T-helper 2 cell treated with Interferon-gamma antibody and Interleukin-4, amounts not matched to agents 5 μg/mL and 100 μg/mL, for 36 hours (primary cell): ENCODE results near the gene RNF144A.

Experiments used
- DNase-seq: peaks from one replicate; pipeline ENCODE4 v3.0.0; 2021; ENCODE audit warnings: low spot score
- H3K27ac Mint-ChIP-seq: one replicate; pipeline ENCODE4 v1.8.0; 2021; ENCODE audit warnings: mild to moderate bottlenecking, mixed read lengths
- H3K27me3 Mint-ChIP-seq: one replicate; pipeline ENCODE4 v1.8.0; 2021; ENCODE audit warnings: low read depth, mixed read lengths
- H3K36me3 Mint-ChIP-seq: one replicate; pipeline ENCODE4 v1.8.0; 2021; ENCODE audit warnings: low read depth, mixed read lengths
- H3K4me1 Mint-ChIP-seq: one replicate; pipeline ENCODE4 v1.8.0; 2021; ENCODE audit warnings: low read depth, mixed read lengths
- H3K4me3 Mint-ChIP-seq: one replicate; pipeline ENCODE4 v1.8.0; 2022; ENCODE audit warnings: mild to moderate bottlenecking, moderate library complexity, mixed read lengths
- H3K9me3 Mint-ChIP-seq: one replicate; pipeline ENCODE4 v1.8.0; 2021; ENCODE audit warnings: mixed read lengths

RNF144A gene

DNA sequence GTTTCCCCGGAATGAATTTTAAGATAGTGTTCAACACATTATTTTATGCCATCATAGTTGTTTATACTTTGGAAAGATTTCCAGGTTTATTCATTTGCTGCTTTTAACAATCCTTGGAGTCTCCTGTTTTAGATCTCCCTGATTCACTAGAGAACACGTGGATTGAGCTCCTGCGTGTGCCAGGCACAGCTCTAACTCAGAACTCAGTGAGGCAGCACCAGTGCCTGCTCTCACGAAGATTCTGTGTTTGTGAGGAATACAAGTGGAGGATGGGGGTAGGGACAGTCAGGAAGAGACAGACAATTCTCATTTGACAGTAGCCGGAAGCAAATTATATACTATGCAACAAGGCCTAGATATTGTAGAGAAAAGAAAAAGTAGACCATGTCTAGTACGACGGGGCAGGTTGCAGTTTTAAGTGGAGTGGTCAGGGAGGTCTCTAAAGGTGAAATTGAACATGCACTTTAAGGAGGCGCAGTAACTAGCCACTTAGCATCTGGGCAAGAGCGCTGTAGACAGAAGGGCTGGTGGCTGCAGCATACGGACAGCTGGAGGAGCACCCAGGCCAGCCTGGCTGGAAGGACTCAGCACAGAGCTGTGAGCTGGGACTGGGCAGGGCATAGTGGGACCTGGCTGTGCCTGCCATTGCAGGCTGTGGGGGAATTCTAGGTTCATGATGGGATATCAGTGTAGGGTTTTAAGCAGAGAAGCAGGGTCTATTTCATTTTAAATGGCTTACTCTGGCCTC is 24.3 kb downstream of the RNF144A start:
- H3K4me3 Mint-ChIP-seq: no peak overlapping the region
- H3K36me3 Mint-ChIP-seq: peaks cover 42% of the 10 kb centered on the region
- no peak for DNase-seq
- peaks cover 37% of the 10 kb centered on the region for H3K4me1 Mint-ChIP-seq
- no peak overlapping the region for H3K27ac Mint-ChIP-seq
- no peaks in the 10 kb centered on the region for H3K9me3 Mint-ChIP-seq
- H3K27me3 Mint-ChIP-seq: no peaks in the 10 kb centered on the region

DNA sequence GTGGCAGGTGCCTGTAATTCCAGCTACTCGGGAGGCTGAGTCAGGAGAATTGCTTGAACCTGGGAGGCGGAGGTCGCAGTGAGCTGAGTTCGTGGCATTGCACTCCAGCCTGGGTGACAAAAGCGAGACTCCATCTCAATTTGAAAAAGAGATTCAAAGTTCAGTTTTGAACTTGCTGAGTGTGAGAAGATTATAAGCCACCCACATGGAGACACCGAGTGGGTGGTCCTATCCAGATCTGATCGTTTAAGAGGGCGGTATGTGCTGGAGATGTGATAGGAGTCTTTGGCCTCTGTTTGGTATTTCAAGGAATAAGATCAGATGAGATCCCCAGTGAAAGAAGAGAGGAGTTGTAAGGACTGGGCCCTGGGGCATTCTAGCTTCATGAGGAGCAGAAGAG is 25.6 kb downstream of the RNF144A start:
- H3K9me3 Mint-ChIP-seq: no peaks in the 10 kb centered on the region
- H3K36me3 Mint-ChIP-seq: peaks cover 44% of the 10 kb centered on the region
- H3K27me3 Mint-ChIP-seq: no peaks in the 10 kb centered on the region
- H3K27ac Mint-ChIP-seq: no peak overlapping the region
- peaks cover 41% of the 10 kb centered on the region for H3K4me1 Mint-ChIP-seq
- no peak overlapping the region for H3K4me3 Mint-ChIP-seq
- DNase-seq: no peak

DNA sequence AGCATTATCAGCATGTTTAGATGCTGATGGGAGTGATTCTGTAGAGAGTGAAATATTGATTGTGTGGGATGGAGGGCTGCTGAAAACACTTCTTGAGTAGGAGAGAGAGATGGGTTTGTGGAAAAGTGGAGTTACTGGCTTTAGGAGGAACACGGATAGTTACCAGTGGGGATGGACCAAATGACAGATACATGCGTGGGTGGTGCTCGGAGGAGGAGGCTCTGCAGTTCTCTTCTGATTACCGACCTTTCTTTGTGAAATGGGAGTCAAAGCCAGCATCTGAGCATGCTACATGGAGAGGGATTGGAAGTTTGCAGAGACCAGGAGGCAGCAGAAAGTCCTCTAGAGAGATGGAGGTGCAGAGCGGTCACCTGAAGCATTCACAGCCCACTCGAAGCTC is 26.3 kb downstream of the RNF144A start:
- peaks cover 46% of the 10 kb centered on the region for H3K36me3 Mint-ChIP-seq
- peaks cover 43% of the 10 kb centered on the region for H3K4me1 Mint-ChIP-seq
- DNase-seq: no peak
- no peaks in the 10 kb centered on the region for H3K27me3 Mint-ChIP-seq
- H3K9me3 Mint-ChIP-seq: no peaks in the 10 kb centered on the region
- no peak overlapping the region for H3K4me3 Mint-ChIP-seq
- peak overlapping the region; percentile 26 for H3K27ac Mint-ChIP-seq

DNA sequence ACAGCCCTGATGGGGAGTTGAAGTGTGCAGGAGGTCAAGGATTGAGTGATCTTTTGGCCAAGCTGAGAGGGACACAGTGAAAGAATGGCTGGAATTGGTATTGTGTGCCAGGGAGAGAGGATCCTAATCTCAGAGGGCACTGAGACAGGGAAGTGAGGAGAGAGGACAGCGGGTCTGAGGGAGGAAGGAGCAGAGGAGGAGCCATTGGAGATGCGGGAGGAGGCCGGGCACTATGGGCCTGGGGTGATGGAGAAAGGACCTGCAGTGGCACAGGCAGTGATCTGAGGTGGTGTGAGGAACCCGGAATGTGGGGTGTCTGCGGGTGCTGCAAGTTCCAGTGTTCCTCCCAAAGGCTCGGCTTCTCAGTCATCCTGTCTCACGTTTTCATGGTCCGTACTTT is 26.8 kb downstream of the RNF144A start:
- H3K27ac Mint-ChIP-seq: peak overlapping the region; percentile 1
- H3K4me1 Mint-ChIP-seq: peaks cover 40% of the 10 kb centered on the region
- H3K9me3 Mint-ChIP-seq: no peaks in the 10 kb centered on the region
- no peak for DNase-seq
- H3K27me3 Mint-ChIP-seq: no peaks in the 10 kb centered on the region
- H3K36me3 Mint-ChIP-seq: peaks cover 49% of the 10 kb centered on the region
- no peak overlapping the region for H3K4me3 Mint-ChIP-seq

DNA sequence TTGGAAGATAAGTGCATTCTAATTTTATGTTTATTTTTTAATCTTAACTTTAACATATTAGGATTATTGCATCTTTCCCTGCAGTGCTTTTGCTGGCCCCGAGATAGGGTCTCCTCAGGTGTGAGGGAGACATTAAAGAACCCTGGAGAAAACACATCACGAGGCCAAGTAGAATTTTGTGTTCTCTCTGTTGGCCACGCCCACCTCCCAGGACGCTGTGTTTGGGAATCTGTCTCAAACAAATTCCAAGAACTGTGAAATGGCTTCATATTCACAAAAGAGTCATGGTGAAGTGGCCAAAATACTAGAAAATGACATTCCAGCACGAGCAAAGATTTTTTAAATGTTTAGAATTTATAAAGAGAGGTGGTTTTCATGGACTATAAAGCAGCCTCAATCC is 27.3 kb downstream of the RNF144A start:
- peaks cover 40% of the 10 kb centered on the region for H3K4me1 Mint-ChIP-seq

DNA sequence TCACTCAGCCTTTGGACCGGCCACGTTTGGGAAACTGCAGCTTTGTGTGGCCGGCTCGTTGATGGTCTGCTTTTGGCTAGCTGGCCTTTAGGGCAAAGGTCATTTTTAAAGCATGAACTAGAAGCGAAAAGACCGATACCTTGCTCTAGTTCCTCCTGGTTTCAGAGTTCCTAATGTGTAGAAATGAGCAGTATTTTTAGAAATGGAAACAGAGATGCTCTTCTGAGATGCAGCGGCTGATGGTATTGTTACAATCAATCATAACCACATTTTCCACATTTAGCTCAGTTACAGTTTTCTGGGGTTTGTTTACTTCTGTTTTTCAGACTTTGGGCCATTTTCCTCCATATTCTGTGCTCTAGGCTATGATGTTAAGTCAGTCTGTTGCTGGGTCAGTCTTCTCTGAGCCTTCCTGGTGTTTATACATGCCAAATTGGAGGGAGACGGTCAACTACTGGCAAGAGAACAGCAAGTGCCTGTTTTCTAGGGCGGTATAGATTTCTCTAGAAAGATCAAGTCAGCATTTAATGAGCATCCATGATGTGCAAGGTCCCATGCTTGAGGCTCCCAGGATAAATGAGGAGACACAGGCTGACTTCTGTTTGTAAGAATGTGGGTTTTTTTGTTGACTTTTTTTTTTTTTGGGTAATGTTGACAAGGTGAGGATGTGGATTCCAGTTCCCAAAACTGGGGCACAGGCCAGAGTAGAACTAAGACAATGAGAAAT is 28.0 kb downstream of the RNF144A start:
- no peak for DNase-seq
- Mint-ChIP-seq H3K9me3 (no peaks in the 10 kb centered on the region), H3K36me3 (peaks cover 54% of the 10 kb centered on the region), H3K4me3 (no peak overlapping the region), H3K4me1 (peaks cover 43% of the 10 kb centered on the region), H3K27ac (peak overlapping the region; percentile 53), H3K27me3 (no peaks in the 10 kb centered on the region)

More for the DNA sequence above, 27.3 kb downstream of the RNF144A start:
- H3K4me3 Mint-ChIP-seq: no peak overlapping the region
- no peaks in the 10 kb centered on the region for H3K9me3 Mint-ChIP-seq
- DNase-seq: no peak
- peaks cover 52% of the 10 kb centered on the region for H3K36me3 Mint-ChIP-seq
- H3K27ac Mint-ChIP-seq: no peak overlapping the region
- H3K27me3 Mint-ChIP-seq: no peaks in the 10 kb centered on the region

DNA sequence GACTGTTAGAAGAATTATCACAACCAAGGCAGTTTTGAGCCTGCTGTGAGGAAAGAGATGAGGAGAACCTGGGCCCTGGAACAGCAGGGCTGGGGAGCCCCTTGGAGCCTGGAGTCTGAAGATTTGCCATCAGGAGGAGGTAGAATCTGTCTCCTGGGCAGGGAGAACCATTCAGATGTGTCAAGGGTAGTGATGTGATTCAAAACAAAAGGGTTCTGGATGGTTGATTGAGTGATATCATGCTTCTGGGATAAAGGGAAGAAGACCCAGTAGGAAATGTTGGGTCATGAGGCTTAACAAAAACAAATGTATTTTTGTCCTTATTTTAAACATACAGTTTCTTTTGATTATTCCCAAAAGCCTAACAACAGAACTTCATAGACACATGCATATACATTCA is 28.6 kb downstream of the RNF144A start:
- Mint-ChIP-seq H3K9me3 (no peaks in the 10 kb centered on the region), H3K4me3 (no peak overlapping the region), H3K27me3 (no peaks in the 10 kb centered on the region), H3K27ac (peak overlapping the region; percentile 53), H3K36me3 (peaks cover 54% of the 10 kb centered on the region), H3K4me1 (peaks cover 48% of the 10 kb centered on the region)
- no peak for DNase-seq

DNA sequence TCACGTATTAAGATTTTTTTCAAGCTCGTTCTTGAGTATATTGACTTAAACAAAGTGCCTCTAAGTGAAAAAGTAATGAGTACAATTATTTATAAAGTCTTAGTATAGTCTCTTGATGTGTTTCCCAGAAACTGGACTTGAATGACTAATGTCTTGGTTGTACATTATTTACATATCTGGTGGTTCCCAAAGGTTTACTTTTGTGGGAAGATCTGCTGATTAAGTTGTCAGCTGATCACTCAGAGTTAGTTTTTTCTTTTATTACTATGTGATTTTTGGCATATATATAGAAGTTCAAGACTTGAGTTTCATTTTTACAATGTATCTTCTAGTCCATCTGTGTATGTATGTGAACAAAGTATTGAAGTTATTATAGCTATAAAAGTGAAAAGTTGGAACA is 29.5 kb downstream of the RNF144A start:
- no peak overlapping the region for H3K27ac Mint-ChIP-seq
- no peaks in the 10 kb centered on the region for H3K9me3 Mint-ChIP-seq
- no peak overlapping the region for H3K4me3 Mint-ChIP-seq
- DNase-seq: no peak
- peaks cover 48% of the 10 kb centered on the region for H3K36me3 Mint-ChIP-seq
- peaks cover 51% of the 10 kb centered on the region for H3K4me1 Mint-ChIP-seq
- no peaks in the 10 kb centered on the region for H3K27me3 Mint-ChIP-seq

DNA sequence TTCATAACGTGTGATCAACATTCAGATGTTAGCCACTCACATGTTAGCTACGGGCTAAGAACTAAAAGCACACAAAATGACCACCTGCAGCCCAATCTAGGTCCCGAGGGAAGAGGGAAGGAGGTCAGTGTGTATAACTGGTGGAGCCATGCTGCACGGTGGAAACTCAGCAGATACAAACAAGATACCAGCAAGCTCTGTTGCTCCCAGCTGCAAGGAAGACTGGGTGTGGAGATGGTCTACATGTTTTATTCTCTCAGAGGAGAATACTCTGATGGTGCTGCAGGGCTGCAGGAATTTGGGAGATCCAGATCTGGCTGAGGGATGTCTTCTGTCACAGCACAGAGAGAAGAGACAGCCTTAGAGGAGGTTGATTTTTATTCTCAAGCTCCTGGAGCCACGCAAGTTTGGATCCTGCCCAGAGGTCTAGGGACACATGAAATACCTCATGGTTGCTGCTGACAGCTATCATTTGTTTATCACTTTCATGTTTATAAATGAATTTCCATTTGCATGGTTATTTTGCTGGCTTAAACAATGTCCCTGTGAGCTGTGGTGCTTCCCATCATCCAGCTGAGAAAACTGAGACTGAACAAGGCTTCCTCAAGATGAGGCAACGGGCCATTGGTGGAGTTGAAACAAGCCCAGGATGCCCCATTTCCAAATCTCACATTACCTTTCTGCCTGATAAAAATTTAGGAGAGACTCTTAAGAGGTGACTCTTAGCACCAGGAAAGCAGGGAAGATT is 30.9 kb downstream of the RNF144A start:
- DNase-seq: no peak
- H3K4me1 Mint-ChIP-seq: peaks cover 46% of the 10 kb centered on the region
- H3K27me3 Mint-ChIP-seq: no peaks in the 10 kb centered on the region

DNA sequence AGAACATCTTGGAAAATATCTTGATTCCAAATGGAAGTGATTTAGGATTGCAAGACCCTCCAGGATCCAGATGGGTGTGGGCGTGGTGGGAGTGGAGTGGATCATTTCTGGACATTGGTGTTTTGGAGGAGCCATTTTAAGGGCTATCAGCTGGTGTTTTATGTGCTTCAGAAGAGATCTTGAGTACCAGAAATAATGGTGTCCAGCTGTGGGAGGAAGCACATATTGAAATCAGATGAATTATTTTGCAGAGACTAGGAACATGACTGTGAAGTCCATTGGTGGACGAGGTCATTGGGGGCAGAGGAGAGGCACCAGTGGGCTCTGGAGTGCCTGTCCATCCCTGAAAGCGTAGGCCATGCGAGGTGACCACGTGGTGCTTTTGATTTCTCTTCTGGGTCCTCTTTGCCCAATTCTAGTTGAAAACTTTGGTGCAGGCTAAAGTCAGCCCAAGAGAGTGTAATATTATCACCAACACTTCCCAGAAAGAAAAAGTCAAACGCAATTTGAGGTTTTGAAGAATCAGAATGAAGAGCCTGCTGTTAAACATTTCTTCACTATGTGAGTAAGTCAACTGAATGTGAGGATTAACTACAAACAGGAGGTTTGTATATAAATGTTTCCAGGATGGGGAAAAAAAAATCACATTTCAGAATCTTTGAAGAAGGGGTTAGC is 31.6 kb downstream of the RNF144A start:
- Mint-ChIP-seq H3K9me3 (no peaks in the 10 kb centered on the region), H3K36me3 (peaks cover 32% of the 10 kb centered on the region), H3K4me1 (peaks cover 39% of the 10 kb centered on the region), H3K4me3 (no peak overlapping the region), H3K27ac (no peak overlapping the region), H3K27me3 (no peaks in the 10 kb centered on the region)
- no peak for DNase-seq

More for the DNA sequence above, 30.9 kb downstream of the RNF144A start:
- Mint-ChIP-seq H3K9me3 (no peaks in the 10 kb centered on the region), H3K27ac (no peak overlapping the region), H3K4me3 (no peak overlapping the region), H3K36me3 (peaks cover 36% of the 10 kb centered on the region)

DNA sequence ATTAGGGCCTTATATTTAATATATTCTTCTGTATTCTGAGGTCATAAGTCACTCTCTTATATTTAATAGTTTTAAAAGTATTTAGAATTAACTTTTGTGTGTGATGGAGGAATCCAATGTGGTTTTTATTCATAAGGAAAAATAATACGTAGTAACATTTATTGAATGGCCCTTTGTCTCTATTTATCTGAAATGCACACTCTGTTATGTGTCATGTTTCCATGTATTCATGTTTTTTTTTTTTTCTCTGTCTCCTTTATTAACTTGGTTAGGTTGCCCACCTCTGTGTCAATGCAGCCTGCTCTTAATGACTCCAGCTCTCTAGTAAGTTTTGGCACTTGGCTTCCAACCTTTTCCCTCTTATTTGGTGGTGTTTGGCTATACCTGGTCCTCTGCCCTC is 33.8 kb downstream of the RNF144A start:
- no peak for DNase-seq
- Mint-ChIP-seq H3K27me3 (no peaks in the 10 kb centered on the region), H3K27ac (no peak overlapping the region), H3K36me3 (peaks cover 20% of the 10 kb centered on the region), H3K9me3 (no peaks in the 10 kb centered on the region), H3K4me1 (peaks cover 24% of the 10 kb centered on the region), H3K4me3 (no peak overlapping the region)

DNA sequence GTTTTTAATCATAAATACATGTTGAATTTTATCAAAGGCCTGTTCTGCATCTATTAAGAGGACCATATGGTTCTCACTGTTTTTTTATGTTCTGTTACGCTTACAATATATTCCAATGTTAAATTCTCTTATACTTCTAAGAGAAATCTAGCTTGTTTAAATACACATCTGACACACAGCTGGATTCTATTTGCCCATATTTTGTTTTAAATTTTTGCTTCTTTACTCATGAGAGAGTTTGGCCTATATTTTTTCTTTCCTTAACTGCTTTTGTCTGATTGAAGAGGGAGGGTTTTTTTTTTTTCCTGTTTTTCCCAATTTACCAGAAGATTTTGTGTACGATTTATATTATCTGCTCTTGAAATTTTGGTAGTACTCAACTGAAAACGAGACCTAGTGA is 34.9 kb downstream of the RNF144A start:
- Mint-ChIP-seq H3K9me3 (no peaks in the 10 kb centered on the region), H3K27ac (no peak overlapping the region), H3K36me3 (peaks cover 22% of the 10 kb centered on the region), H3K4me3 (no peak overlapping the region), H3K4me1 (peaks cover 19% of the 10 kb centered on the region), H3K27me3 (no peaks in the 10 kb centered on the region)
- DNase-seq: no peak

DNA sequence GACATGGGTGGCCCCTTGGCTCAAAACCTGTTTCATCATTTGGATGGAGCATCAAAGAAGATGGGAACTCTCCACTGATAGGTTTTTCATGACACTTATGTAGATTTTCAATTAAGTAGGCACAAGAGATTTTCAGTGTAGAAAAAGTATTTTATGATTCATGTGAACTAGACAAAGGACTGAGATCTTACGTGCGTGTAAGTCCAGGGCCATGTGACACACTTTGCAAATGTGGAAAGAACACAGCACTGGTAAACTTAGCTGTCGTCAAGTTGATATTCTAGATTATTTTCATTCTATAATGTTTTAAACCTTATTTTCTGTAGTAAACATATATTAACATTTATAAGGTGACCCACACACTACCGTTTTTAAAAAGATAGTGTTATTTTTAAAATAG is 37.4 kb downstream of the RNF144A start:
- peaks cover 15% of the 10 kb centered on the region for H3K36me3 Mint-ChIP-seq
- no peak overlapping the region for H3K4me3 Mint-ChIP-seq
- peaks cover 20% of the 10 kb centered on the region for H3K4me1 Mint-ChIP-seq
- DNase-seq: no peak
- no peak overlapping the region for H3K27ac Mint-ChIP-seq
- H3K27me3 Mint-ChIP-seq: no peaks in the 10 kb centered on the region
- H3K9me3 Mint-ChIP-seq: no peaks in the 10 kb centered on the region
